Breast epithelium (tissue), 4 donors: Measurements from ENCODE around the gene DSG2. TPM values are rescaled to one million over a fixed set of nuclear protein-coding genes. Genes with fewer than 3 reads are reported as not detected.

Experiments used
- DNase-seq, 2 donors: peaks; one replicate each; pipeline ENCODE4 v3.0.0-alpha.2; 2019; ENCODE audit warnings: low spot score in 2 of 2
- H3K27ac ChIP-seq, 2 donors: fragments of 200-600 bp; sonication (generic) in 1 of 2; one replicate each; pipeline ENCODE4 v1.5.1; 2016 to 2019; ENCODE audit warnings: mild to moderate bottlenecking in 1 of 2
- H3K27me3 ChIP-seq, 2 donors: fragments of 200-600 bp; sonication (generic) in 1 of 2; one replicate each; pipeline versions ENCODE4 v1.5.1 to v1.6.0; 2017 to 2019; ENCODE audit warnings: control low read depth in 1 of 2, mild to moderate bottlenecking in 1 of 2
- H3K36me3 ChIP-seq: fragments of 200-600 bp; one replicate; pipeline ENCODE4 v1.5.1; 2019
- H3K4me1 ChIP-seq, 2 donors: fragments of 200-600 bp; sonication (generic); one replicate each; pipeline ENCODE4 v1.5.1; 2016 to 2019; ENCODE audit warnings: control low read depth in 1 of 2
- H3K4me3 ChIP-seq, 3 donors: fragments of 200-600 bp; sonication (generic); 1 replicate in 2 of 3; 2 replicates in 1 of 3; pipeline ENCODE4 v1.5.1; 2016 to 2019; ENCODE audit warnings: mild to moderate bottlenecking in 3 of 3, moderate library complexity in 2 of 3
- H3K9me3 ChIP-seq, 2 donors: fragments of 200-600 bp; sonication (generic) in 1 of 2; one replicate each; pipeline ENCODE4 v1.5.1; 2016 to 2019; ENCODE audit warnings: control low read depth in 1 of 2
- CTCF ChIP-seq, 3 donors: fragments of 450-650 bp; IDR thresholded peaks; one replicate each; pipeline ENCODE4 v1.5.1; 2016 to 2017; ENCODE audit warnings: antibody characterized with exemption in 3 of 3, mild to moderate bottlenecking in 3 of 3, moderate library complexity in 3 of 3
- POLR2A ChIP-seq: fragments of 450-650 bp; IDR thresholded peaks from one replicate; pipeline ENCODE4 v1.6.1; 2016; ENCODE audit warnings: antibody characterized with exemption, mild to moderate bottlenecking, moderate library complexity
- POLR2AphosphoS5 ChIP-seq, 3 donors: sonication (generic); formaldehyde crosslinking; IDR thresholded peaks; one replicate each; pipeline ENCODE4 v1.6.1; 2017; ENCODE audit warnings: antibody characterized with exemption in 3 of 3
- intact Hi-C: fragments of 100-400 bp; cut with DNase I; formaldehyde crosslinking; loops from one replicate; pipeline ENCODE4 v1.15.1; 2023; ENCODE audit warnings: low total_unique reads
- total RNA-seq, 3 donors: library from RNA; depleted of rRNA; stranded (reverse); fragments of >200 nt; gene quantifications; one replicate each; pipeline ENCODE4 v1.1.0, GENCODE V29; 2016

Gene DSG2
- total RNA-seq, 3 donors from 2014 or later = 14.1 to 125 (median 61.3) TPM

GRCh38 chr18:31574359-31574758, 76.4 kb downstream of the DSG2 start:
- no peak for DNase-seq
- no peak for TF ChIP-seq POLR2AphosphoS5 (IDR thresholded peaks at IDR 0.05)
- TF ChIP-seq CTCF (IDR thresholded peaks at IDR 0.05) = no peak
- TF ChIP-seq POLR2A = no peak
- Histone ChIP-seq H3K27me3 (no peaks in the 10 kb centered on the region), H3K4me1 (no peaks in the 10 kb centered on the region), H3K36me3 (no peaks in the 10 kb centered on the region), H3K4me3 (no peak overlapping the region), H3K27ac (no peak overlapping the region), H3K9me3 (no peaks in the 10 kb centered on the region)
- intact Hi-C loops = no loop called here

- Histone ChIP-seq H3K9me3 (no peaks in the 10 kb centered on the region), H3K4me3 (no peak overlapping the region), H3K36me3 (no peaks in the 10 kb centered on the region), H3K27me3 (no peaks in the 10 kb centered on the region), H3K27ac (no peak overlapping the region), H3K4me1 (no peaks in the 10 kb centered on the region)
- TF ChIP-seq POLR2AphosphoS5 (IDR thresholded peaks at IDR 0.05) = no peak
- no peak for TF ChIP-seq CTCF (IDR thresholded peaks at IDR 0.05)
- no peak for TF ChIP-seq POLR2A
- intact Hi-C loops = no loop called here
- DNase-seq = no peak
Measured at GRCh38 chr18:31575515-31576257, 77.7 kb downstream of the DSG2 start.

- no peak for TF ChIP-seq CTCF (IDR thresholded peaks at IDR 0.05)
- TF ChIP-seq POLR2AphosphoS5 (IDR thresholded peaks at IDR 0.05) = no peak
- no peak for TF ChIP-seq POLR2A
- Histone ChIP-seq H3K27me3 (no peaks in the 10 kb centered on the region), H3K9me3 (no peaks in the 10 kb centered on the region), H3K36me3 (no peaks in the 10 kb centered on the region), H3K4me3 (no peak overlapping the region), H3K27ac (no peak overlapping the region), H3K4me1 (no peaks in the 10 kb centered on the region)
- intact Hi-C loops = no loop called here
- DNase-seq = no peak
Measured at GRCh38 chr18:31576670-31577069, 78.7 kb downstream of the DSG2 start.

- intact Hi-C loops = no loop called here
- Histone ChIP-seq H3K4me1 (no peaks in the 10 kb centered on the region), H3K36me3 (no peaks in the 10 kb centered on the region), H3K27ac (no peak overlapping the region), H3K9me3 (no peaks in the 10 kb centered on the region), H3K4me3 (no peak overlapping the region), H3K27me3 (no peaks in the 10 kb centered on the region)
- DNase-seq = no peak
- TF ChIP-seq POLR2AphosphoS5 (IDR thresholded peaks at IDR 0.05) = no peak
- no peak for TF ChIP-seq POLR2A
- TF ChIP-seq CTCF (IDR thresholded peaks at IDR 0.05) = no peak
Measured at GRCh38 chr18:31577195-31577594, 79.2 kb downstream of the DSG2 start.

- Histone ChIP-seq H3K4me1 (no peaks in the 10 kb centered on the region), H3K27me3 (no peaks in the 10 kb centered on the region), H3K36me3 (no peaks in the 10 kb centered on the region), H3K4me3 (no peak overlapping the region), H3K27ac (no peak overlapping the region), H3K9me3 (no peaks in the 10 kb centered on the region)
- intact Hi-C loops = no loop called here
- TF ChIP-seq POLR2AphosphoS5 (IDR thresholded peaks at IDR 0.05) (no peak), CTCF (IDR thresholded peaks at IDR 0.05) (no peak), POLR2A (no peak)
- DNase-seq = no peak
Measured at GRCh38 chr18:31578126-31578525, 80.1 kb downstream of the DSG2 start.
